ENCODE data around the gene AR.
A peak's percentile ranks its signal among the peaks of the same experiment; 100 is the strongest.

The AR gene

GRCh38 chrX:67583171-67583570 lies 39.4 kb downstream of the AR start:
- Histone ChIP-seq H3K36me3 (ENCODE audit: insufficient read depth, low read length) (no peaks in the 10 kb centered on the region), H3K9me3 (ENCODE audit: low read depth, low read length) (no peaks in the 10 kb centered on the region), H3K27ac (no peak overlapping the region), H3K4me3 (no peak overlapping the region), H3K9ac (ENCODE audit: insufficient read length) (no peak overlapping the region)
- no peak for TF ChIP-seq FOXP2 (optimal IDR thresholded peaks at IDR 0.05; ENCODE audit: control extremely low read depth, extremely low read length, insufficient read depth)
- no peak for TF ChIP-seq EZH2 (IDR thresholded peaks at IDR 0.05)
- no peak for TF ChIP-seq POLR2AphosphoS5 (IDR thresholded peaks at IDR 0.05; ENCODE audit: borderline replicate concordance, low read depth, low read length)
- DNase-seq (ENCODE audit: low read depth, low spot score): no peak

- Histone ChIP-seq H3K9ac (ENCODE audit: insufficient read length) (no peak overlapping the region), H3K36me3 (ENCODE audit: insufficient read depth, low read length) (no peaks in the 10 kb centered on the region), H3K4me3 (no peak overlapping the region), H3K9me3 (ENCODE audit: low read depth, low read length) (no peaks in the 10 kb centered on the region), H3K27ac (no peak overlapping the region)
- no peak for DNase-seq (ENCODE audit: low read depth, low spot score)
- no peak for TF ChIP-seq EZH2 (IDR thresholded peaks at IDR 0.05)
- TF ChIP-seq POLR2AphosphoS5 (IDR thresholded peaks at IDR 0.05; ENCODE audit: borderline replicate concordance, low read depth, low read length): no peak
- no peak for TF ChIP-seq FOXP2 (optimal IDR thresholded peaks at IDR 0.05; ENCODE audit: control extremely low read depth, extremely low read length, insufficient read depth)
Measured at GRCh38 chrX:67585401-67585800, 41.6 kb downstream of the AR start.

- no peak for TF ChIP-seq EZH2 (IDR thresholded peaks at IDR 0.05)
- no peak overlapping the region for H3K27ac ChIP-seq
- H3K4me3 ChIP-seq: no peak overlapping the region
- no peak for DNase-seq (ENCODE audit: low read depth, low spot score)
- H3K9ac ChIP-seq (ENCODE audit: insufficient read length): no peak overlapping the region
- no peaks in the 10 kb centered on the region for H3K36me3 ChIP-seq (ENCODE audit: insufficient read depth, low read length)
- no peaks in the 10 kb centered on the region for H3K9me3 ChIP-seq (ENCODE audit: low read depth, low read length)
Measured at GRCh38 chrX:67587946-67588624, 44.3 kb downstream of the AR start.

- no peak for DNase-seq (ENCODE audit: low read depth, low spot score)
- Histone ChIP-seq H3K9ac (ENCODE audit: insufficient read length) (no peak overlapping the region), H3K27ac (no peak overlapping the region), H3K4me3 (no peak overlapping the region), H3K36me3 (ENCODE audit: insufficient read depth, low read length) (no peaks in the 10 kb centered on the region), H3K9me3 (ENCODE audit: low read depth, low read length) (no peaks in the 10 kb centered on the region)
- TF ChIP-seq POLR2AphosphoS5 (IDR thresholded peaks at IDR 0.05; ENCODE audit: borderline replicate concordance, low read depth, low read length) (no peak), EZH2 (IDR thresholded peaks at IDR 0.05) (no peak), FOXP2 (optimal IDR thresholded peaks at IDR 0.05; ENCODE audit: control extremely low read depth, extremely low read length, insufficient read depth) (no peak)
Measured at GRCh38 chrX:67596839-67597790, 53.3 kb downstream of the AR start.

GRCh38 chrX:67599532-67599931 lies 55.7 kb downstream of the AR start:
- Histone ChIP-seq H3K4me3 (no peak overlapping the region), H3K27ac (no peak overlapping the region), H3K9ac (ENCODE audit: insufficient read length) (no peak overlapping the region), H3K9me3 (ENCODE audit: low read depth, low read length) (no peaks in the 10 kb centered on the region), H3K36me3 (ENCODE audit: insufficient read depth, low read length) (no peaks in the 10 kb centered on the region)
- no peak for TF ChIP-seq EZH2 (IDR thresholded peaks at IDR 0.05)
- TF ChIP-seq POLR2AphosphoS5 (IDR thresholded peaks at IDR 0.05; ENCODE audit: borderline replicate concordance, low read depth, low read length): no peak
- TF ChIP-seq FOXP2 (optimal IDR thresholded peaks at IDR 0.05; ENCODE audit: control extremely low read depth, extremely low read length, insufficient read depth): no peak
- no peak for DNase-seq (ENCODE audit: low read depth, low spot score)

- Histone ChIP-seq H3K4me3 (no peak overlapping the region), H3K36me3 (ENCODE audit: insufficient read depth, low read length) (no peaks in the 10 kb centered on the region), H3K9me3 (ENCODE audit: low read depth, low read length) (no peaks in the 10 kb centered on the region), H3K9ac (ENCODE audit: insufficient read length) (no peak overlapping the region), H3K27ac (no peak overlapping the region)
- DNase-seq (ENCODE audit: low read depth, low spot score): no peak
- TF ChIP-seq FOXP2 (optimal IDR thresholded peaks at IDR 0.05; ENCODE audit: control extremely low read depth, extremely low read length, insufficient read depth) (no peak), EZH2 (IDR thresholded peaks at IDR 0.05) (no peak), POLR2AphosphoS5 (IDR thresholded peaks at IDR 0.05; ENCODE audit: borderline replicate concordance, low read depth, low read length) (no peak)
Measured at GRCh38 chrX:67601771-67602170, 58.0 kb downstream of the AR start.

- no peak for DNase-seq (ENCODE audit: low read depth, low spot score)
- Histone ChIP-seq H3K4me3 (no peak overlapping the region), H3K27ac (peak overlapping the region; percentile 58; the same call in 1 of the 2 replicates), H3K9ac (ENCODE audit: insufficient read length) (no peak overlapping the region), H3K36me3 (ENCODE audit: insufficient read depth, low read length) (no peaks in the 10 kb centered on the region), H3K9me3 (ENCODE audit: low read depth, low read length) (no peaks in the 10 kb centered on the region)
- TF ChIP-seq EZH2 (IDR thresholded peaks at IDR 0.05): no peak
- no peak for TF ChIP-seq FOXP2 (optimal IDR thresholded peaks at IDR 0.05; ENCODE audit: control extremely low read depth, extremely low read length, insufficient read depth)
Measured at GRCh38 chrX:67604979-67605703, 61.3 kb downstream of the AR start.

GRCh38 chrX:67607466-67607865 lies 63.6 kb downstream of the AR start:
- Histone ChIP-seq H3K9me3 (ENCODE audit: low read depth, low read length) (no peaks in the 10 kb centered on the region), H3K4me3 (no peak overlapping the region), H3K9ac (ENCODE audit: insufficient read length) (no peak overlapping the region), H3K27ac (no peak overlapping the region), H3K36me3 (ENCODE audit: insufficient read depth, low read length) (no peaks in the 10 kb centered on the region)
- TF ChIP-seq FOXP2 (optimal IDR thresholded peaks at IDR 0.05; ENCODE audit: control extremely low read depth, extremely low read length, insufficient read depth) (no peak), EZH2 (IDR thresholded peaks at IDR 0.05) (no peak), POLR2AphosphoS5 (IDR thresholded peaks at IDR 0.05; ENCODE audit: borderline replicate concordance, low read depth, low read length) (no peak)
- no peak for DNase-seq (ENCODE audit: low read depth, low spot score)

Data from SK-N-MC (cell line).